Vagina (tissue), 2 donors: ENCODE results near the gene FRRS1. TPM values are rescaled to one million over a fixed set of nuclear protein-coding genes. Genes with fewer than 3 reads are reported as not detected.
A peak's percentile ranks its signal among the peaks of the same experiment; 100 is the strongest.
"Not testable (repeated sequence)": the region's sequence is repeated elsewhere in the genome, so short reads cannot be mapped to it uniquely, and the experiment has no call there.

ENCODE experiments used
- DNase-seq, 2 donors: peaks; one replicate each; pipeline ENCODE4 v3.0.0-alpha.2; 2017; ENCODE audit errors: extremely low spot score in 2 of 2
- H3K27ac ChIP-seq: fragments of 200-600 bp; sonication (generic); one replicate; pipeline ENCODE4 v1.5.1; 2019
- H3K27me3 ChIP-seq: fragments of 200-600 bp; sonication (generic); one replicate; pipeline ENCODE4 v1.5.1; 2019
- H3K36me3 ChIP-seq, 2 donors: fragments of 200-600 bp; sonication (generic); one replicate each; pipeline ENCODE4 v1.5.1; 2017 to 2019
- H3K4me1 ChIP-seq: fragments of 200-600 bp; sonication (generic); one replicate; pipeline ENCODE4 v1.5.1; 2019
- H3K4me3 ChIP-seq, 2 donors: fragments of 200-600 bp; sonication (generic); 1 replicate in 1 of 2; 2 replicates in 1 of 2; pipeline ENCODE4 v1.5.1; 2016 to 2019
- H3K9me3 ChIP-seq: fragments of 200-600 bp; sonication (generic); one replicate; pipeline ENCODE4 v1.5.1; 2019
- CTCF ChIP-seq, 3 experiments: fragments of 450-650 bp in 2 of 3; fragments of 200-600 bp in 1 of 3; sonication (generic) in 1 of 3; IDR thresholded peaks; one replicate each; pipeline ENCODE4 v1.5.1; 2017 to 2019; ENCODE audit warnings: antibody characterized with exemption in 3 of 3, mild to moderate bottlenecking in 2 of 3, moderate library complexity in 2 of 3
- POLR2A ChIP-seq, 2 donors: fragments of 450-650 bp; IDR thresholded peaks; one replicate each; pipeline ENCODE4 v1.6.1; 2017; ENCODE audit warnings: antibody characterized with exemption in 2 of 2, mild to moderate bottlenecking in 2 of 2, moderate library complexity in 2 of 2
- POLR2AphosphoS5 ChIP-seq, 2 donors: sonication (generic); formaldehyde crosslinking; IDR thresholded peaks; one replicate each; pipeline ENCODE4 v1.9.0; 2017; ENCODE audit warnings: antibody characterized with exemption in 2 of 2, mild to moderate bottlenecking in 2 of 2, low read depth in 1 of 2; ENCODE audit not compliant: insufficient read depth in 1 of 2
- intact Hi-C: fragments of 100-400 bp; cut with DNase I; formaldehyde crosslinking; loops from one replicate; pipeline ENCODE4 v1.15.1; 2023
- total RNA-seq: library from RNA; depleted of rRNA; stranded (reverse); fragments of >200 nt; gene quantifications from one replicate; pipeline ENCODE4 v1.2.3, GENCODE V29; 2016

Gene FRRS1
- total RNA-seq, 1 donor from 2014 or later = 22.1 TPM

- Histone ChIP-seq H3K27ac (peak overlapping the region; percentile 66), H3K36me3 (no peaks in the 10 kb centered on the region), H3K4me3 (peak overlapping the region in 1 of 2 donors; percentile 17), H3K27me3 (no peaks in the 10 kb centered on the region), H3K4me1 (peaks cover 4% of the 10 kb centered on the region), H3K9me3 (no peaks in the 10 kb centered on the region)
- DNase-seq = no peak
- intact Hi-C loops = no loop called here
- TF ChIP-seq POLR2A (IDR thresholded peaks at IDR 0.05) = no peak
- TF ChIP-seq POLR2AphosphoS5 (IDR thresholded peaks at IDR 0.05; ENCODE audit: insufficient read depth in 1 of 2, low read depth in 1 of 2) = peak in 1 of 2 donors; percentile 66
- peak; percentile 26 to 73 (median 49) for TF ChIP-seq CTCF (IDR thresholded peaks at IDR 0.05)
Observed at GRCh38 chr1:99808391-99809115, 42.1 kb upstream of the FRRS1 start.

GRCh38 chr1:99806882-99807281 lies 40.4 kb upstream of the FRRS1 start:
- no peak overlapping the region for H3K4me3 ChIP-seq
- no peaks in the 10 kb centered on the region for H3K9me3 ChIP-seq
- no peaks in the 10 kb centered on the region for H3K27me3 ChIP-seq
- H3K36me3 ChIP-seq = no peaks in the 10 kb centered on the region
- TF ChIP-seq POLR2AphosphoS5 (IDR thresholded peaks at IDR 0.05; ENCODE audit: insufficient read depth in 1 of 2, low read depth in 1 of 2) (no peak), POLR2A (IDR thresholded peaks at IDR 0.05) (no peak), CTCF (IDR thresholded peaks at IDR 0.05) (no peak)
- intact Hi-C loops = no loop called here
- peaks cover 4% of the 10 kb centered on the region for H3K4me1 ChIP-seq
- DNase-seq = no peak
- H3K27ac ChIP-seq = no peak overlapping the region

- intact Hi-C loops = no loop called here
- no peak overlapping the region for H3K4me3 ChIP-seq
- no peak overlapping the region for H3K27ac ChIP-seq
- no peaks in the 10 kb centered on the region for H3K4me1 ChIP-seq
- no peaks in the 10 kb centered on the region for H3K36me3 ChIP-seq
- DNase-seq = no peak
- H3K9me3 ChIP-seq = no peaks in the 10 kb centered on the region
- H3K27me3 ChIP-seq = no peaks in the 10 kb centered on the region
- TF ChIP-seq CTCF (IDR thresholded peaks at IDR 0.05) (no peak), POLR2A (IDR thresholded peaks at IDR 0.05) (no peak), POLR2AphosphoS5 (IDR thresholded peaks at IDR 0.05; ENCODE audit: insufficient read depth in 1 of 2, low read depth in 1 of 2) (no peak)
Observed at GRCh38 chr1:99801584-99801983, 35.1 kb upstream of the FRRS1 start.

- DNase-seq, H3K9me3 ChIP-seq, H3K4me3 ChIP-seq, intact Hi-C loops, H3K27ac ChIP-seq, H3K27me3 ChIP-seq, H3K4me1 ChIP-seq, H3K36me3 ChIP-seq: not testable (repeated sequence)
Observed at GRCh38 chr1:99793861-99794260, 27.4 kb upstream of the FRRS1 start.

- DNase-seq = no peak
- H3K9me3 ChIP-seq = no peaks in the 10 kb centered on the region
Observed at GRCh38 chr1:99789715-99790114, 23.3 kb upstream of the FRRS1 start.

More at GRCh38 chr1:99789715-99790114, 23.3 kb upstream of the FRRS1 start:
- H3K27ac ChIP-seq = no peak overlapping the region
- no peaks in the 10 kb centered on the region for H3K4me1 ChIP-seq
- no peaks in the 10 kb centered on the region for H3K27me3 ChIP-seq
- no peaks in the 10 kb centered on the region for H3K36me3 ChIP-seq
- TF ChIP-seq CTCF (IDR thresholded peaks at IDR 0.05) = no peak
- no peak overlapping the region for H3K4me3 ChIP-seq
- intact Hi-C loops = no loop called here
